ENCODE results near the gene TUBGCP5. TPM values are rescaled to one million over a fixed set of nuclear protein-coding genes. Genes with fewer than 3 reads are reported as not detected.

The TUBGCP5 gene
- total RNA-seq, 4 donors from 2014 or later: 8.1 to 18.3 (median 14.1) TPM

GRCh38 chr15:22951031-22951380 lies 88.4 kb downstream of the TUBGCP5 start:
- intact Hi-C loops (cut with DNase I): no loop called here
- Histone ChIP-seq H3K36me3 (peaks cover 0 to 13% (median 1%) of the 10 kb centered on the region in 4 donors), H3K9me3 (no peaks in the 10 kb centered on the region), H3K27ac (replicated peaks in 1 of 4) (peak overlapping the region in 3 of 4 donors; percentile 35 to 61 (median 41)), H3K4me1 (peaks cover 58 to 90% (median 85%) of the 10 kb centered on the region in 4 donors), H3K4me3 (no peak overlapping the region), H3K27me3 (no peaks in the 10 kb centered on the region)
- no peak for TF ChIP-seq POLR2A (IDR thresholded peaks at IDR 0.05; ENCODE audit: low read depth)
- no peak for TF ChIP-seq POLR2AphosphoS5 (IDR thresholded peaks at IDR 0.05)
- TF ChIP-seq, protein P1, sequence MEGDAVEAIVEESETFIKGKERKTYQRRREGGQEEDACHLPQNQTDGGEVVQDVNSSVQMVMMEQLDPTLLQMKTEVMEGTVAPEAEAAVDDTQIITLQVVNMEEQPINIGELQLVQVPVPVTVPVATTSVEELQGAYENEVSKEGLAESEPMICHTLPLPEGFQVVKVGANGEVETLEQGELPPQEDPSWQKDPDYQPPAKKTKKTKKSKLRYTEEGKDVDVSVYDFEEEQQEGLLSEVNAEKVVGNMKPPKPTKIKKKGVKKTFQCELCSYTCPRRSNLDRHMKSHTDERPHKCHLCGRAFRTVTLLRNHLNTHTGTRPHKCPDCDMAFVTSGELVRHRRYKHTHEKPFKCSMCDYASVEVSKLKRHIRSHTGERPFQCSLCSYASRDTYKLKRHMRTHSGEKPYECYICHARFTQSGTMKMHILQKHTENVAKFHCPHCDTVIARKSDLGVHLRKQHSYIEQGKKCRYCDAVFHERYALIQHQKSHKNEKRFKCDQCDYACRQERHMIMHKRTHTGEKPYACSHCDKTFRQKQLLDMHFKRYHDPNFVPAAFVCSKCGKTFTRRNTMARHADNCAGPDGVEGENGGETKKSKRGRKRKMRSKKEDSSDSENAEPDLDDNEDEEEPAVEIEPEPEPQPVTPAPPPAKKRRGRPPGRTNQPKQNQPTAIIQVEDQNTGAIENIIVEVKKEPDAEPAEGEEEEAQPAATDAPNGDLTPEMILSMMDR (IDR thresholded peaks at IDR 0.05): no peak
- no peak for TF ChIP-seq EP300 (IDR thresholded peaks at IDR 0.05)
- 86% methylated on average over 16 of the region's 16 CpGs for WGBS
- DNase-seq (ENCODE audit: extremely low spot score): no peak

- intact Hi-C loops (cut with DNase I): no loop called here
- peak overlapping the region in 1 of 4 donors; percentile 16 for H3K4me3 ChIP-seq
- no peak for DNase-seq (ENCODE audit: extremely low spot score)
These were observed 88.9 kb downstream of the TUBGCP5 start for GRCh38 chr15:22950256-22950990.

More at GRCh38 chr15:22950256-22950990, 88.9 kb downstream of the TUBGCP5 start:
- Histone ChIP-seq H3K9me3 (no peaks in the 10 kb centered on the region), H3K27me3 (no peaks in the 10 kb centered on the region), H3K27ac (replicated peaks in 1 of 4) (peak overlapping the region; percentile 36 to 62 (median 44)), H3K36me3 (peaks cover 0 to 19% (median 2%) of the 10 kb centered on the region in 4 donors), H3K4me1 (peaks cover 52 to 84% (median 79%) of the 10 kb centered on the region in 4 donors)
- 68% methylated on average over 25 of the region's 25 CpGs for WGBS
- TF ChIP-seq POLR2A (IDR thresholded peaks at IDR 0.05; ENCODE audit: low read depth) (no peak), EP300 (IDR thresholded peaks at IDR 0.05) (no peak), POLR2AphosphoS5 (IDR thresholded peaks at IDR 0.05) (no peak)
- TF ChIP-seq, protein P1 (IDR thresholded peaks at IDR 0.05): no peak

Other genes starting within 250 kb of the TUBGCP5 start
- 10 to 100 TPM; 29.9 to 41.3 (median 34.5) TPM for gene NIPA2, start 200.9 kb downstream of the TUBGCP5 start, total RNA-seq
- gene CYFIP1, start 59.2 kb downstream of the TUBGCP5 start, total RNA-seq: 100 to 1,000 TPM in 2 of 4 donors, 10 to 100 TPM in 2; 86.8 to 131 (median 105) TPM
- gene GOLGA6L1, start 97.3 kb upstream of the TUBGCP5 start, total RNA-seq: not detected